ENCODE data around the gene GTF2A1L.

DNA sequence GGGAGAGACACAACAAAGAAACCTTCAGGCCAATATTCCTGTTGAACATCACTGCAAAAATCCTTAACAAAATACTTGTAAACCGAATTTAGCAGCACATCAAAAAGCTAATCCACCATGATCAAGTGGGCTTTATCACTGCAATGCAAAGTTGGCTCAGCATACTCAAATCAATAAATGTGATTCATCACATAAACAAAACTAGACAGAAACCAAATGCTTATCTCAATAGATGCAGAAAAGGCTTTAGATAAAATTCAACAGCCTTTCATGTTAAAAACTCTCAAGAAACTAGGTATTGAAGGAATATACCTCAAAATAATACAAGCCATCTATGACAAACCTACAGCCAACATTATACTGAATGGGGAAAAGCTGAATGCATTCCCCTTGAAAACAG, 20.6 kb downstream of the GTF2A1L start:
- TF ChIP-seq, protein P1, sequence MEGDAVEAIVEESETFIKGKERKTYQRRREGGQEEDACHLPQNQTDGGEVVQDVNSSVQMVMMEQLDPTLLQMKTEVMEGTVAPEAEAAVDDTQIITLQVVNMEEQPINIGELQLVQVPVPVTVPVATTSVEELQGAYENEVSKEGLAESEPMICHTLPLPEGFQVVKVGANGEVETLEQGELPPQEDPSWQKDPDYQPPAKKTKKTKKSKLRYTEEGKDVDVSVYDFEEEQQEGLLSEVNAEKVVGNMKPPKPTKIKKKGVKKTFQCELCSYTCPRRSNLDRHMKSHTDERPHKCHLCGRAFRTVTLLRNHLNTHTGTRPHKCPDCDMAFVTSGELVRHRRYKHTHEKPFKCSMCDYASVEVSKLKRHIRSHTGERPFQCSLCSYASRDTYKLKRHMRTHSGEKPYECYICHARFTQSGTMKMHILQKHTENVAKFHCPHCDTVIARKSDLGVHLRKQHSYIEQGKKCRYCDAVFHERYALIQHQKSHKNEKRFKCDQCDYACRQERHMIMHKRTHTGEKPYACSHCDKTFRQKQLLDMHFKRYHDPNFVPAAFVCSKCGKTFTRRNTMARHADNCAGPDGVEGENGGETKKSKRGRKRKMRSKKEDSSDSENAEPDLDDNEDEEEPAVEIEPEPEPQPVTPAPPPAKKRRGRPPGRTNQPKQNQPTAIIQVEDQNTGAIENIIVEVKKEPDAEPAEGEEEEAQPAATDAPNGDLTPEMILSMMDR (IDR thresholded peaks at IDR 0.05; ENCODE audit: low read depth, low read length, missing input control), result no peak
- TF ChIP-seq, protein P2, sequence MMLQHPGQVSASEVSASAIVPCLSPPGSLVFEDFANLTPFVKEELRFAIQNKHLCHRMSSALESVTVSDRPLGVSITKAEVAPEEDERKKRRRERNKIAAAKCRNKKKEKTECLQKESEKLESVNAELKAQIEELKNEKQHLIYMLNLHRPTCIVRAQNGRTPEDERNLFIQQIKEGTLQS (IDR thresholded peaks at IDR 0.05), result no peak
- no peak for TF ChIP-seq NR2F2 (IDR thresholded peaks at IDR 0.05)
- TF ChIP-seq, protein P3, sequence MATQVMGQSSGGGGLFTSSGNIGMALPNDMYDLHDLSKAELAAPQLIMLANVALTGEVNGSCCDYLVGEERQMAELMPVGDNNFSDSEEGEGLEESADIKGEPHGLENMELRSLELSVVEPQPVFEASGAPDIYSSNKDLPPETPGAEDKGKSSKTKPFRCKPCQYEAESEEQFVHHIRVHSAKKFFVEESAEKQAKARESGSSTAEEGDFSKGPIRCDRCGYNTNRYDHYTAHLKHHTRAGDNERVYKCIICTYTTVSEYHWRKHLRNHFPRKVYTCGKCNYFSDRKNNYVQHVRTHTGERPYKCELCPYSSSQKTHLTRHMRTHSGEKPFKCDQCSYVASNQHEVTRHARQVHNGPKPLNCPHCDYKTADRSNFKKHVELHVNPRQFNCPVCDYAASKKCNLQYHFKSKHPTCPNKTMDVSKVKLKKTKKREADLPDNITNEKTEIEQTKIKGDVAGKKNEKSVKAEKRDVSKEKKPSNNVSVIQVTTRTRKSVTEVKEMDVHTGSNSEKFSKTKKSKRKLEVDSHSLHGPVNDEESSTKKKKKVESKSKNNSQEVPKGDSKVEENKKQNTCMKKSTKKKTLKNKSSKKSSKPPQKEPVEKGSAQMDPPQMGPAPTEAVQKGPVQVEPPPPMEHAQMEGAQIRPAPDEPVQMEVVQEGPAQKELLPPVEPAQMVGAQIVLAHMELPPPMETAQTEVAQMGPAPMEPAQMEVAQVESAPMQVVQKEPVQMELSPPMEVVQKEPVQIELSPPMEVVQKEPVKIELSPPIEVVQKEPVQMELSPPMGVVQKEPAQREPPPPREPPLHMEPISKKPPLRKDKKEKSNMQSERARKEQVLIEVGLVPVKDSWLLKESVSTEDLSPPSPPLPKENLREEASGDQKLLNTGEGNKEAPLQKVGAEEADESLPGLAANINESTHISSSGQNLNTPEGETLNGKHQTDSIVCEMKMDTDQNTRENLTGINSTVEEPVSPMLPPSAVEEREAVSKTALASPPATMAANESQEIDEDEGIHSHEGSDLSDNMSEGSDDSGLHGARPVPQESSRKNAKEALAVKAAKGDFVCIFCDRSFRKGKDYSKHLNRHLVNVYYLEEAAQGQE (IDR thresholded peaks at IDR 0.05), result no peak
- TF ChIP-seq, protein P4, sequence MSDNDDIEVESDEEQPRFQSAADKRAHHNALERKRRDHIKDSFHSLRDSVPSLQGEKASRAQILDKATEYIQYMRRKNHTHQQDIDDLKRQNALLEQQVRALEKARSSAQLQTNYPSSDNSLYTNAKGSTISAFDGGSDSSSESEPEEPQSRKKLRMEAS (IDR thresholded peaks at IDR 0.05), result no peak
- TF ChIP-seq RAD21 (IDR thresholded peaks at IDR 0.05), result no peak
- no peak for TF ChIP-seq FOXA1 (IDR thresholded peaks at IDR 0.05)
- TF ChIP-seq JUND (IDR thresholded peaks at IDR 0.05), result no peak
- no peak for TF ChIP-seq YY1 (IDR thresholded peaks at IDR 0.05)
- TF ChIP-seq SP1 (IDR thresholded peaks at IDR 0.05), result no peak
- no peak for TF ChIP-seq RXRA (IDR thresholded peaks at IDR 0.05)
